Stimulated activated CD4-positive, alpha-beta T cell treated with anti-CD3 and anti-CD28 coated beads, Interleukin-1b, Interleukin-23, amount 100 ng/mL, for 1 hour (primary cell): ENCODE data around the gene PDE6D.
A peak's percentile ranks its signal among the peaks of the same experiment; 100 is the strongest.

Experiments
- DNase-seq, 2 donors: peaks; one replicate each; pipeline ENCODE4 v3.0.0-alpha.2; 2020; ENCODE audit warnings: low read depth in 2 of 2

PDE6D gene

GRCh38 chr2:231780909-231781797 lies at the start of gene PDE6D:
PDE6D (minus strand) TSS chr2:231781282; CDS start chr2:231781114, 168 bp downstream.
- peak; percentile 83 to 95 for DNase-seq

- no peak for DNase-seq
Measured at GRCh38 chr2:231821908-231822307, 40.8 kb upstream of the PDE6D start.

- DNase-seq: no peak
Measured at GRCh38 chr2:231820786-231821303, 39.8 kb upstream of the PDE6D start.

GRCh38 chr2:231819447-231820042 lies 38.5 kb upstream of the PDE6D start:
- DNase-seq: no peak

GRCh38 chr2:231816327-231817026 lies 35.4 kb upstream of the PDE6D start:
- DNase-seq: no peak

GRCh38 chr2:231810905-231811304 lies 29.8 kb upstream of the PDE6D start:
- no peak for DNase-seq

GRCh38 chr2:231807020-231807419 lies 25.9 kb upstream of the PDE6D start:
- no peak for DNase-seq

- no peak for DNase-seq
Measured at GRCh38 chr2:231803501-231804138, 22.5 kb upstream of the PDE6D start.

- DNase-seq: no peak
Measured at GRCh38 chr2:231800493-231801091, 19.5 kb upstream of the PDE6D start.

GRCh38 chr2:231795525-231796327 lies 14.6 kb upstream of the PDE6D start:
- DNase-seq: no peak

- no peak for DNase-seq
Measured at GRCh38 chr2:231794383-231794782, 13.3 kb upstream of the PDE6D start.

GRCh38 chr2:231791107-231791506 lies 10.0 kb upstream of the PDE6D start:
- DNase-seq: no peak

- no peak for DNase-seq
Measured at GRCh38 chr2:231786917-231787292, 5.8 kb upstream of the PDE6D start.

GRCh38 chr2:231786177-231786916 lies 5.3 kb upstream of the PDE6D start, which contains the start of gene COPS7B:
COPS7B (plus strand) TSS chr2:231786445; CDS start chr2:231788571, 2,126 bp downstream.
- DNase-seq: peak; percentile 46 to 62

GRCh38 chr2:231785822-231786176 lies 4.7 kb upstream of the PDE6D start:
- no peak for DNase-seq

- DNase-seq: no peak
Measured at GRCh38 chr2:231785413-231785812, 4.3 kb upstream of the PDE6D start.

- DNase-seq: no peak
Measured at GRCh38 chr2:231781798-231782726, 980 bp upstream of the PDE6D start.

- no peak for DNase-seq
Measured at GRCh38 chr2:231780123-231780908, 766 bp downstream of the PDE6D start.
